MM.1S (cell line): ENCODE results near the gene ETV5.

Experiments used
- CTCF ChIP-seq: fragments of 300-600 bp; sonication (generic); IDR thresholded peaks from 2 replicates; pipeline ENCODE4 v1.5.1; 2016; ENCODE audit warnings: antibody characterized with exemption, low read length, mixed read lengths
- EZH2 ChIP-seq: fragments of 300-600 bp; sonication (generic); optimal IDR thresholded peaks from 2 replicates; pipeline ENCODE3; 2017; ENCODE audit warnings: low read depth, mild to moderate bottlenecking, antibody characterized with exemption, low read length, mixed read lengths

GRCh38 chr3:186073641-186074040 is 35.2 kb downstream of the ETV5 start:
- TF ChIP-seq EZH2, result no peak
- TF ChIP-seq CTCF, result no peak
